ENCODE measurements around the gene NDUFV3.
A peak's percentile ranks its signal among the peaks of the same experiment; 100 is the strongest.
"Not testable (repeated sequence)": the region's sequence is repeated elsewhere in the genome, so short reads cannot be mapped to it uniquely, and the experiment has no call there.

Gene NDUFV3

GRCh38 chr21:42892582-42892930 lies 553 bp upstream of the NDUFV3 start:
- H3K27ac ChIP-seq (ENCODE audit: low read depth, low read length, severe bottlenecking), result peak overlapping the region; percentile 82
- peaks cover 16% of the 10 kb centered on the region for H3K36me3 ChIP-seq (ENCODE audit: control insufficient read depth, insufficient read depth, low read length)
- peak overlapping the region; percentile 91 for H3K4me3 ChIP-seq (ENCODE audit: extremely low read depth, insufficient read depth, low read length, poor library complexity, severe bottlenecking)
- no peaks in the 10 kb centered on the region for H3K9me3 ChIP-seq (ENCODE audit: control insufficient read depth, low read length)
- WGBS, 2 experiments (ENCODE audit: insufficient coverage in 2 of 2), result 44 to 57% methylated on average over 7 to 10 of the region's 18 CpGs
- H3K4me1 ChIP-seq (ENCODE audit: control insufficient read depth, insufficient read depth, low read length, poor library complexity, severe bottlenecking), result no peaks in the 10 kb centered on the region

GRCh38 chr21:42900446-42900845 lies 7.3 kb downstream of the NDUFV3 start:
- H3K4me3 ChIP-seq (ENCODE audit: extremely low read depth, insufficient read depth, low read length, poor library complexity, severe bottlenecking), result no peak overlapping the region
- no peak overlapping the region for H3K27ac ChIP-seq (ENCODE audit: low read depth, low read length, severe bottlenecking)
- no peaks in the 10 kb centered on the region for H3K4me1 ChIP-seq (ENCODE audit: control insufficient read depth, insufficient read depth, low read length, poor library complexity, severe bottlenecking)
- H3K9me3 ChIP-seq (ENCODE audit: control insufficient read depth, low read length), result no peaks in the 10 kb centered on the region
- WGBS, 2 experiments (ENCODE audit: insufficient coverage in 2 of 2), result 89 to 100% methylated on average over 2 of the region's 4 CpGs
- H3K36me3 ChIP-seq (ENCODE audit: control insufficient read depth, insufficient read depth, low read length), result peaks cover 84% of the 10 kb centered on the region

GRCh38 chr21:42903817-42904216 lies 10.7 kb downstream of the NDUFV3 start:
- Histone ChIP-seq H3K4me3 (ENCODE audit: extremely low read depth, insufficient read depth, low read length, poor library complexity, severe bottlenecking) (no peak overlapping the region), H3K27ac (ENCODE audit: low read depth, low read length, severe bottlenecking) (no peak overlapping the region), H3K36me3 (ENCODE audit: control insufficient read depth, insufficient read depth, low read length) (peaks cover 87% of the 10 kb centered on the region), H3K4me1 (ENCODE audit: control insufficient read depth, insufficient read depth, low read length, poor library complexity, severe bottlenecking) (no peaks in the 10 kb centered on the region), H3K9me3 (ENCODE audit: control insufficient read depth, low read length) (no peaks in the 10 kb centered on the region)
- WGBS, 2 experiments (ENCODE audit: insufficient coverage in 2 of 2), result 95 to 98% methylated on average over 8 to 11 of the region's 11 CpGs

GRCh38 chr21:42905195-42905594 lies 12.1 kb downstream of the NDUFV3 start:
- H3K4me1 ChIP-seq (ENCODE audit: control insufficient read depth, insufficient read depth, low read length, poor library complexity, severe bottlenecking), result no peaks in the 10 kb centered on the region
- WGBS, 2 experiments (ENCODE audit: insufficient coverage in 2 of 2), result 96 to 97% methylated on average over 7 to 8 of the region's 8 CpGs
- no peak overlapping the region for H3K4me3 ChIP-seq (ENCODE audit: extremely low read depth, insufficient read depth, low read length, poor library complexity, severe bottlenecking)
- H3K9me3 ChIP-seq (ENCODE audit: control insufficient read depth, low read length), result no peaks in the 10 kb centered on the region
- H3K36me3 ChIP-seq (ENCODE audit: control insufficient read depth, insufficient read depth, low read length), result peaks cover 86% of the 10 kb centered on the region
- no peak overlapping the region for H3K27ac ChIP-seq (ENCODE audit: low read depth, low read length, severe bottlenecking)

- Histone ChIP-seq H3K27ac (ENCODE audit: low read depth, low read length, severe bottlenecking) (no peak overlapping the region), H3K4me3 (ENCODE audit: extremely low read depth, insufficient read depth, low read length, poor library complexity, severe bottlenecking) (no peak overlapping the region), H3K36me3 (ENCODE audit: control insufficient read depth, insufficient read depth, low read length) (peaks cover 83% of the 10 kb centered on the region), H3K4me1 (ENCODE audit: control insufficient read depth, insufficient read depth, low read length, poor library complexity, severe bottlenecking) (no peaks in the 10 kb centered on the region), H3K9me3 (ENCODE audit: control insufficient read depth, low read length) (no peaks in the 10 kb centered on the region)
- 95 to 96% methylated on average over 16 of the region's 16 CpGs for WGBS, 2 experiments (ENCODE audit: insufficient coverage in 2 of 2)
Measured at GRCh38 chr21:42906233-42906632, 13.1 kb downstream of the NDUFV3 start.

- not testable (repeated sequence) for H3K27ac ChIP-seq (ENCODE audit: low read depth, low read length, severe bottlenecking); H3K9me3 ChIP-seq (ENCODE audit: control insufficient read depth, low read length); H3K4me1 ChIP-seq (ENCODE audit: control insufficient read depth, insufficient read depth, low read length, poor library complexity, severe bottlenecking); H3K4me3 ChIP-seq (ENCODE audit: extremely low read depth, insufficient read depth, low read length, poor library complexity, severe bottlenecking)
- H3K36me3 ChIP-seq (ENCODE audit: control insufficient read depth, insufficient read depth, low read length), result peaks cover 81% of the 10 kb centered on the region
- WGBS, 2 experiments (ENCODE audit: insufficient coverage in 2 of 2), result 95 to 99% methylated on average over 9 of the region's 9 CpGs
Measured at GRCh38 chr21:42908484-42908883, 15.4 kb downstream of the NDUFV3 start.

GRCh38 chr21:42911920-42912319 lies 18.8 kb downstream of the NDUFV3 start:
- WGBS, 2 experiments (ENCODE audit: insufficient coverage in 2 of 2), result 84% methylated on average over 3 of the region's 6 CpGs; no CpG with 5 or more reads in 1 of the 2 experiments
- not testable (repeated sequence) for H3K4me1 ChIP-seq (ENCODE audit: control insufficient read depth, insufficient read depth, low read length, poor library complexity, severe bottlenecking); H3K9me3 ChIP-seq (ENCODE audit: control insufficient read depth, low read length); H3K4me3 ChIP-seq (ENCODE audit: extremely low read depth, insufficient read depth, low read length, poor library complexity, severe bottlenecking); H3K27ac ChIP-seq (ENCODE audit: low read depth, low read length, severe bottlenecking)
- peaks cover 51% of the 10 kb centered on the region for H3K36me3 ChIP-seq (ENCODE audit: control insufficient read depth, insufficient read depth, low read length)

- H3K4me1 ChIP-seq (ENCODE audit: control insufficient read depth, insufficient read depth, low read length, poor library complexity, severe bottlenecking), result peaks cover 9% of the 10 kb centered on the region
- WGBS, 2 experiments (ENCODE audit: insufficient coverage in 2 of 2), result 86 to 87% methylated on average over 4 to 6 of the region's 7 CpGs
- peak overlapping the region; percentile 5 for H3K27ac ChIP-seq (ENCODE audit: low read depth, low read length, severe bottlenecking)
- peaks cover 46% of the 10 kb centered on the region for H3K36me3 ChIP-seq (ENCODE audit: control insufficient read depth, insufficient read depth, low read length)
- no peaks in the 10 kb centered on the region for H3K9me3 ChIP-seq (ENCODE audit: control insufficient read depth, low read length)
- H3K4me3 ChIP-seq (ENCODE audit: extremely low read depth, insufficient read depth, low read length, poor library complexity, severe bottlenecking), result no peak overlapping the region
Measured at GRCh38 chr21:42913476-42913875, 20.4 kb downstream of the NDUFV3 start.

GRCh38 chr21:42918291-42918690 lies 25.2 kb downstream of the NDUFV3 start:
- no peak overlapping the region for H3K4me3 ChIP-seq (ENCODE audit: extremely low read depth, insufficient read depth, low read length, poor library complexity, severe bottlenecking)
- no CpG with 5 or more reads among the region's 6 CpGs for WGBS, 2 experiments (ENCODE audit: insufficient coverage in 2 of 2)
- peaks cover 11% of the 10 kb centered on the region for H3K4me1 ChIP-seq (ENCODE audit: control insufficient read depth, insufficient read depth, low read length, poor library complexity, severe bottlenecking)
- H3K9me3 ChIP-seq (ENCODE audit: control insufficient read depth, low read length), result no peaks in the 10 kb centered on the region
- no peak overlapping the region for H3K27ac ChIP-seq (ENCODE audit: low read depth, low read length, severe bottlenecking)
- H3K36me3 ChIP-seq (ENCODE audit: control insufficient read depth, insufficient read depth, low read length), result peaks cover 16% of the 10 kb centered on the region

- no peaks in the 10 kb centered on the region for H3K9me3 ChIP-seq (ENCODE audit: control insufficient read depth, low read length)
- no peak overlapping the region for H3K4me3 ChIP-seq (ENCODE audit: extremely low read depth, insufficient read depth, low read length, poor library complexity, severe bottlenecking)
- H3K36me3 ChIP-seq (ENCODE audit: control insufficient read depth, insufficient read depth, low read length), result peaks cover 11% of the 10 kb centered on the region
- H3K4me1 ChIP-seq (ENCODE audit: control insufficient read depth, insufficient read depth, low read length, poor library complexity, severe bottlenecking), result peaks cover 13% of the 10 kb centered on the region
- WGBS, 2 experiments (ENCODE audit: insufficient coverage in 2 of 2), result 94 to 100% methylated on average over 2 to 4 of the region's 4 CpGs
- H3K27ac ChIP-seq (ENCODE audit: low read depth, low read length, severe bottlenecking), result no peak overlapping the region
Measured at GRCh38 chr21:42921927-42922326, 28.8 kb downstream of the NDUFV3 start.

GRCh38 chr21:42922918-42923317 lies 29.8 kb downstream of the NDUFV3 start:
- Histone ChIP-seq H3K36me3 (ENCODE audit: control insufficient read depth, insufficient read depth, low read length) (peaks cover 7% of the 10 kb centered on the region), H3K27ac (ENCODE audit: low read depth, low read length, severe bottlenecking) (no peak overlapping the region), H3K9me3 (ENCODE audit: control insufficient read depth, low read length) (no peaks in the 10 kb centered on the region), H3K4me3 (ENCODE audit: extremely low read depth, insufficient read depth, low read length, poor library complexity, severe bottlenecking) (no peak overlapping the region), H3K4me1 (ENCODE audit: control insufficient read depth, insufficient read depth, low read length, poor library complexity, severe bottlenecking) (peaks cover 20% of the 10 kb centered on the region)
- 91 to 94% methylated on average over 8 to 15 of the region's 18 CpGs for WGBS, 2 experiments (ENCODE audit: insufficient coverage in 2 of 2)
